ENCODE data around the gene ZNF100.
"Not testable (repeated sequence)": the region's sequence is repeated elsewhere in the genome, so short reads cannot be mapped to it uniquely, and the experiment has no call there.

ZNF100 gene

GRCh38 chr19:21699197-21699596, 68.2 kb downstream of the ZNF100 start:
- no peak for DNase-seq

GRCh38 chr19:21698215-21698614, 69.2 kb downstream of the ZNF100 start:
- no peak for DNase-seq

GRCh38 chr19:21697698-21698097, 69.7 kb downstream of the ZNF100 start:
- DNase-seq: no peak

- DNase-seq: no peak
Observed at GRCh38 chr19:21694171-21694906, 73.0 kb downstream of the ZNF100 start.

- no peak for DNase-seq
Observed at GRCh38 chr19:21693399-21693798, 74.0 kb downstream of the ZNF100 start.

GRCh38 chr19:21691661-21692060, 75.7 kb downstream of the ZNF100 start:
- DNase-seq: no peak

- no peak for DNase-seq
Observed at GRCh38 chr19:21688464-21688863, 78.9 kb downstream of the ZNF100 start.

GRCh38 chr19:21680671-21681070, 86.7 kb downstream of the ZNF100 start:
- DNase-seq: no peak

- no peak for DNase-seq
Observed at GRCh38 chr19:21680026-21680425, 87.4 kb downstream of the ZNF100 start.

GRCh38 chr19:21677696-21678418, 89.5 kb downstream of the ZNF100 start:
- peak; percentile 37 for DNase-seq

- no peak for DNase-seq
Observed at GRCh38 chr19:21674454-21674853, 92.9 kb downstream of the ZNF100 start.

GRCh38 chr19:21673479-21673878, 93.9 kb downstream of the ZNF100 start:
- not testable (repeated sequence) for DNase-seq

Measured in stimulated activated CD8-positive, alpha-beta memory T cell treated with anti-CD3 and anti-CD28 coated beads, Interleukin-4, amount 100 ng/mL, for 48 hours (primary cell).